AG04450 (cell line): ENCODE results near the gene C11orf42. TPM values are rescaled to one million over a fixed set of nuclear protein-coding genes. Genes with fewer than 3 reads are reported as not detected.

Experiments
- CTCF ChIA-PET: fragments of 300-600, 350-600 bp; formaldehyde crosslinking; extraction: SDS; loops from one replicate; lab custom pipeline; 2022; ENCODE audit warnings: antibody characterized with exemption, inconsistent platforms; lab: Charles Lee
- POLR2A ChIA-PET: fragments of 350-600 bp; formaldehyde crosslinking; extraction: SDS; loops from one replicate; lab custom pipeline; 2021; ENCODE audit warnings: antibody characterized with exemption, inconsistent platforms; lab: Yijun Ruan, JAX
- DNase-seq: peaks from one replicate; pipeline ENCODE4 v3.0.0-alpha.2; 2011; ENCODE audit warnings: low read depth, low spot score
- H3K27ac ChIP-seq: one replicate; pipeline ENCODE4 v1.5.1; 2012; ENCODE audit warnings: low read depth, low read length, control low read depth
- H3K27me3 ChIP-seq: one replicate; pipeline ENCODE4 v1.6.0; 2012; ENCODE audit warnings: low read length; ENCODE audit not compliant: control insufficient read depth, insufficient read depth
- H3K4me3 ChIP-seq: 2 replicates; pipeline ENCODE4 v1.5.1; 2011; ENCODE audit warnings: mild to moderate bottlenecking, low read depth, low read length, control low read depth
- H3K9me3 ChIP-seq: 2 replicates; pipeline ENCODE4 v1.5.1; 2012; ENCODE audit warnings: low read length; ENCODE audit not compliant: control insufficient read depth, insufficient read depth
- CTCF ChIP-seq: IDR thresholded peaks from 2 replicates; pipeline ENCODE4 v1.5.1; 2011; ENCODE audit warnings: low read depth, low read length, control low read depth, inconsistent platforms
- polyA plus RNA-seq: library from polyadenylated mRNA; depleted of rRNA; stranded (reverse); fragments of >200 nt; gene quantifications from 2 replicates; pipeline ENCODE4 v1.2.3, GENCODE V29; 2011

Gene C11orf42
- polyA plus RNA-seq, 1 experiment = not detected

DNA sequence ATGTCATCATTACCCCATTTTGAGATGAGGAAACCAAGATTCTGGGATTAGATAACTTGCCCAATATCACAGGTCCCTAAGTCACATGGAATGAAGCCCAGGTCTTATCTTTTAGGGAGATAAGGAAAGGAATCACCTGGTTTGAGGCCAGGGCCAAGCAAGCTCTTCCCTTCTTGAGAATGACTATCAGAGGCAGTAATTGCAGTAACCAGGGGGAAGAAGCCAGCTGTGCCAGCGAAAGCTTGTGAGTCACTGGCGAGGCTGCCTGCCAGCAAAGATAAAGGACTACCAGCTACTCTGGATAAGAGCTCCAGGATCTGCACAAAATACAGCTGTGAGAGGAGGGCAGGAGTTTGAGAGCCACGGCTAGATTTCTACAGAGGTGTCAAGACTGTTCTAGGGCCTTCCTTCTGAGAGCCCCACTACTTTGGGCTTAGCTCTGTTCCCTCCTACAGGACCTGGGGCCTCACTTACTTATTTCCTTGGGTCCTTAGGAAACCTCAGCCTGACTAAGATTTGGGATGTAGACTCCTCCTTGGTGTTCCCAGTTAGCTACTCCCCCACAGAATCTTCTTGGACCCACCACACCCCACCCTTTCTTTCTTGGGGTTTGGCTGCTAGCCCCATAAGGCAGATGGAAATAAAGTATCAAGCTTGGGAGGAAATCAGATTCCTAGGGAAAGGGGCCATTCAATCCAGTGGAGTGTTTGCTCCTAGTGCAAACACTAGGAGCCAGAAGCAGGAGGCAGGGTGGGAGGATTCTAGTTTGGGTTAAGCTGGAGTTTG lies 44.6 kb downstream of the C11orf42 start:
- POLR2A ChIA-PET = interaction anchor here (0.7 to 1.2 kb wide), 2 partner anchors 70 to 109 kb away, joined by 3 to 9 read pairs; partner anchors contain the start of gene CAVIN3
- peaks cover 9% of the 10 kb centered on the region for H3K27me3 ChIP-seq
- no peak overlapping the region for H3K27ac ChIP-seq
- peak; percentile 41 for DNase-seq
- CTCF ChIA-PET = interaction anchor here (0.5 to 7.4 kb wide), 23 partner anchors 8 to 1321 kb away, joined by 3 to 172 read pairs (median 5); partner anchors contain the start of genes CCKBR, CNGA4 and FHIP1B
- TF ChIP-seq CTCF = no peak
- no peak overlapping the region for H3K4me3 ChIP-seq
- H3K9me3 ChIP-seq = no peaks in the 10 kb centered on the region

DNA sequence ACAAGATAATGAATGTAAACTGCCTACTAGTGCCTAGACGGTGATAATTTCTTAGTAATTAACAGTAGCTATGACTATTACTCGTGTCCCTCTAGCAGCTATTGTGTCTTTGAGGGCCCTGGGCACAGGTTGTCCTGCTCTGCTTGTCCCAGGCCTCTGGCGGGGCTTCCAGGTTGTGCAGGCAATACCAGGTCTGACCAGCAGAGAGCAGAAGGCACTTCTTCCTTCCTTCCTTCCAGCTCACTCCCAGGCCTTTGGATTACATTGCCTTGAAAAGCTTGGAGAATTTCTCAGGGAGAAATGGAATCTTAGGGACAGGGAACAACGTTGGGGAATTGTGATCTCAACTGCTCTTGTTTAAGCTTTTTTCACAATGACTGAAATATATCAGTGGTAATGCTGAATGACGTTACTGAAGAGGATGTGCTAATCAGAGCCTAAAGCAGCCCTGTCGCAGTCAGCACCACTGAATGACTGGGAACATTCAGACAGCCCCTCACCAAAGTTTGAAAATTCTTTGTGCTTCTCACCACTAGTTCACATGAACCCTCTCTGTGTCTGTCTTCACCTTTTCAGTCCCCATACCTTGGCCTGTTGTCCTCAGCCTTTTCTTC lies 45.9 kb downstream of the C11orf42 start:
- POLR2A ChIA-PET = interaction anchor here (0.6 to 1.7 kb wide), 3 partner anchors 62 to 71 kb away, joined by 3 to 9 read pairs (median 4); partner anchors contain the start of gene CAVIN3
- peak; percentile 92 for TF ChIP-seq CTCF
- Histone ChIP-seq H3K27me3 (peaks cover 7% of the 10 kb centered on the region), H3K27ac (no peak overlapping the region), H3K9me3 (no peaks in the 10 kb centered on the region), H3K4me3 (no peak overlapping the region)
- CTCF ChIA-PET = interaction anchor here (0.7 to 7.4 kb wide), 38 partner anchors 9 to 1320 kb away, joined by 3 to 172 read pairs (median 6); partner anchors contain the start of genes CCKBR, CNGA4 and FHIP1B
- peak; percentile 32 for DNase-seq

GRCh38 chr11:6251990-6252473 lies 46.7 kb downstream of the C11orf42 start:
- Histone ChIP-seq H3K27ac (peak overlapping the region; percentile 40), H3K9me3 (no peaks in the 10 kb centered on the region), H3K4me3 (no peak overlapping the region), H3K27me3 (peaks cover 7% of the 10 kb centered on the region)
- DNase-seq = peak; percentile 24
- TF ChIP-seq CTCF = no peak
- ChIA-PET CTCF (interaction anchor here (0.5 to 7.4 kb wide), 18 partner anchors 16 to 329 kb away, joined by 3 to 172 read pairs (median 8); partner anchors contain the start of genes CNGA4 and FHIP1B), POLR2A (interaction anchor here (0.6 to 1.7 kb wide), 3 partner anchors 24 to 70 kb away, joined by 3 to 9 read pairs (median 3); partner anchors contain the start of gene CAVIN3)

- CTCF ChIA-PET = interaction anchor here (1.2 to 7.4 kb wide), 8 partner anchors 18 to 125 kb away, joined by 3 to 172 read pairs (median 50); partner anchors contain the start of genes CNGA4 and FHIP1B
- H3K9me3 ChIP-seq = no peaks in the 10 kb centered on the region
- H3K27me3 ChIP-seq = peaks cover 17% of the 10 kb centered on the region
- no peak overlapping the region for H3K27ac ChIP-seq
- no peak for TF ChIP-seq CTCF
- no peak for DNase-seq
- POLR2A ChIA-PET = no interaction called here
- H3K4me3 ChIP-seq = no peak overlapping the region
Measured at GRCh38 chr11:6253197-6253596, 47.8 kb downstream of the C11orf42 start.
